BLaER1 (cell line): ENCODE results near the gene GLIPR2.
A peak's percentile ranks its signal among the peaks of the same experiment; 100 is the strongest.
"Not testable (repeated sequence)": the region's sequence is repeated elsewhere in the genome, so short reads cannot be mapped to it uniquely, and the experiment has no call there.

Experiments
- H3K27ac ChIP-seq: shearing (Covaris generic); formaldehyde crosslinking; 2 replicates; pipeline ENCODE4 v1.8.1; 2022
- H3K27me3 ChIP-seq: shearing (Covaris generic); formaldehyde crosslinking; 2 replicates; pipeline ENCODE4 v1.8.1; 2022
- H3K36me3 ChIP-seq: shearing (Covaris generic); formaldehyde crosslinking; 2 replicates; pipeline ENCODE4 v1.8.1; 2022
- H3K4me1 ChIP-seq: shearing (Covaris generic); formaldehyde crosslinking; 2 replicates; pipeline ENCODE4 v1.8.1; 2022
- H3K4me2 ChIP-seq: shearing (Covaris generic); formaldehyde crosslinking; 2 replicates; pipeline ENCODE4 v1.8.1; 2022
- H3K4me3 ChIP-seq: shearing (Covaris generic); formaldehyde crosslinking; 2 replicates; pipeline ENCODE4 v1.8.1; 2022
- H3K9ac ChIP-seq: shearing (Covaris generic); formaldehyde crosslinking; 2 replicates; pipeline ENCODE4 v1.8.1; 2022
- H3K9me3 ChIP-seq: shearing (Covaris generic); formaldehyde crosslinking; 2 replicates; pipeline ENCODE4 v1.8.1; 2022
- H4K20me1 ChIP-seq: shearing (Covaris generic); formaldehyde crosslinking; 2 replicates; pipeline ENCODE4 v1.8.1; 2022
- Cebpa-rat ChIP-seq: shearing (Covaris generic); IDR thresholded peaks from 2 replicates; pipeline ENCODE4 v1.8.1; 2022

The GLIPR2 gene

GRCh38 chr9:36136272-36136893, at the start of gene GLIPR2:
Gene GLIPR2 (plus strand): TSS chr9:36136733. CDS start chr9:36136779, 46 bp downstream.
- Histone ChIP-seq H3K27me3 (no peaks in the 10 kb centered on the region), H3K9ac (peak within 1 kb of the TSS; percentile 82), H3K4me3 (peak within 1 kb of the TSS; percentile 87), H4K20me1 (no peaks in the 10 kb centered on the region), H3K4me1 (peaks cover 51% of the 10 kb centered on the region), H3K27ac (peak within 1 kb of the TSS; percentile 80), H3K36me3 (no peaks in the 10 kb centered on the region), H3K4me2 (peak within 1 kb of the TSS; percentile 98), H3K9me3 (no peaks in the 10 kb centered on the region)
- no peak for TF ChIP-seq Cebpa-rat

- not testable (repeated sequence) for H3K4me1 ChIP-seq, H3K27me3 ChIP-seq, H3K27ac ChIP-seq, H4K20me1 ChIP-seq, H3K4me3 ChIP-seq, H3K9ac ChIP-seq, H3K4me2 ChIP-seq
- Histone ChIP-seq H3K36me3 (peaks cover 47% of the 10 kb centered on the region), H3K9me3 (peaks cover 19% of the 10 kb centered on the region)
Observed at GRCh38 chr9:36087054-36087453, 49.5 kb upstream of the GLIPR2 start.

- no peak overlapping the region for H3K9ac ChIP-seq
- TF ChIP-seq Cebpa-rat: no peak
- H4K20me1 ChIP-seq: no peaks in the 10 kb centered on the region
- no peak overlapping the region for H3K27ac ChIP-seq
- H3K4me3 ChIP-seq: no peak overlapping the region
- no peaks in the 10 kb centered on the region for H3K27me3 ChIP-seq
- peaks cover 45% of the 10 kb centered on the region for H3K36me3 ChIP-seq
- H3K4me2 ChIP-seq: no peak overlapping the region
- H3K4me1 ChIP-seq: peaks cover 5% of the 10 kb centered on the region; the same call in 1 of the 2 replicates
- peaks cover 19% of the 10 kb centered on the region for H3K9me3 ChIP-seq
Observed at GRCh38 chr9:36088020-36088419, 48.5 kb upstream of the GLIPR2 start.

GRCh38 chr9:36091026-36091953, 45.2 kb upstream of the GLIPR2 start:
- no peak overlapping the region for H3K27ac ChIP-seq
- no peaks in the 10 kb centered on the region for H3K27me3 ChIP-seq
- peaks cover 8% of the 10 kb centered on the region for H3K9me3 ChIP-seq
- H3K4me3 ChIP-seq: no peak overlapping the region
- H3K4me2 ChIP-seq: no peak overlapping the region
- H3K4me1 ChIP-seq: peaks cover 5% of the 10 kb centered on the region; the same call in 1 of the 2 replicates
- no peak for TF ChIP-seq Cebpa-rat
- H3K9ac ChIP-seq: no peak overlapping the region
- peaks cover 15% of the 10 kb centered on the region for H3K36me3 ChIP-seq
- H4K20me1 ChIP-seq: no peaks in the 10 kb centered on the region

- no peak overlapping the region for H3K4me2 ChIP-seq
- no peak overlapping the region for H3K27ac ChIP-seq
- no peak overlapping the region for H3K9ac ChIP-seq
Observed at GRCh38 chr9:36092014-36092413, 44.5 kb upstream of the GLIPR2 start.

GRCh38 chr9:36092509-36093215, 43.9 kb upstream of the GLIPR2 start:
- no peaks in the 10 kb centered on the region for H3K27me3 ChIP-seq
- H3K4me1 ChIP-seq: peaks cover 5% of the 10 kb centered on the region; the same call in 1 of the 2 replicates
- H4K20me1 ChIP-seq: no peaks in the 10 kb centered on the region
- H3K9ac ChIP-seq: no peak overlapping the region
- H3K4me3 ChIP-seq: no peak overlapping the region
- no peak overlapping the region for H3K27ac ChIP-seq
- H3K9me3 ChIP-seq: no peaks in the 10 kb centered on the region
- TF ChIP-seq Cebpa-rat: no peak
- peaks cover 2% of the 10 kb centered on the region for H3K36me3 ChIP-seq
- H3K4me2 ChIP-seq: no peak overlapping the region

More at GRCh38 chr9:36092014-36092413, 44.5 kb upstream of the GLIPR2 start:
- no peaks in the 10 kb centered on the region for H4K20me1 ChIP-seq
- H3K4me3 ChIP-seq: no peak overlapping the region
- H3K9me3 ChIP-seq: peaks cover 1% of the 10 kb centered on the region
- H3K27me3 ChIP-seq: no peaks in the 10 kb centered on the region
- peaks cover 7% of the 10 kb centered on the region for H3K36me3 ChIP-seq
- TF ChIP-seq Cebpa-rat: no peak
- peaks cover 5% of the 10 kb centered on the region; the same call in 1 of the 2 replicates for H3K4me1 ChIP-seq

GRCh38 chr9:36093384-36093783, 43.1 kb upstream of the GLIPR2 start:
- Histone ChIP-seq H3K9me3 (no peaks in the 10 kb centered on the region), H4K20me1 (no peaks in the 10 kb centered on the region), H3K4me3 (no peak overlapping the region), H3K4me2 (no peak overlapping the region), H3K27ac (no peak overlapping the region), H3K9ac (no peak overlapping the region), H3K36me3 (no peaks in the 10 kb centered on the region; the same call in 1 of the 2 replicates), H3K27me3 (no peaks in the 10 kb centered on the region), H3K4me1 (peaks cover 5% of the 10 kb centered on the region; the same call in 1 of the 2 replicates)
- no peak for TF ChIP-seq Cebpa-rat

GRCh38 chr9:36099718-36100117, 36.8 kb upstream of the GLIPR2 start:
- H3K9me3 ChIP-seq: no peaks in the 10 kb centered on the region

GRCh38 chr9:36100532-36100931, 36.0 kb upstream of the GLIPR2 start:
- H3K4me3 ChIP-seq: no peak overlapping the region
- H3K4me2 ChIP-seq: no peak overlapping the region
- H3K36me3 ChIP-seq: peaks cover 5% of the 10 kb centered on the region
- no peak for TF ChIP-seq Cebpa-rat
- H3K4me1 ChIP-seq: no peaks in the 10 kb centered on the region
- no peak overlapping the region for H3K27ac ChIP-seq
- H4K20me1 ChIP-seq: no peaks in the 10 kb centered on the region
- H3K27me3 ChIP-seq: no peaks in the 10 kb centered on the region
- no peaks in the 10 kb centered on the region for H3K9me3 ChIP-seq
- no peak overlapping the region for H3K9ac ChIP-seq

More at GRCh38 chr9:36099718-36100117, 36.8 kb upstream of the GLIPR2 start:
- Histone ChIP-seq H3K4me1 (no peaks in the 10 kb centered on the region), H3K27me3 (no peaks in the 10 kb centered on the region), H3K9ac (no peak overlapping the region), H4K20me1 (no peaks in the 10 kb centered on the region), H3K4me2 (no peak overlapping the region), H3K4me3 (no peak overlapping the region), H3K36me3 (no peaks in the 10 kb centered on the region; the same call in 1 of the 2 replicates), H3K27ac (no peak overlapping the region)
- TF ChIP-seq Cebpa-rat: no peak
